Umbilical cord (tissue), 1 donor: ENCODE data around the gene ZDHHC17. TPM values are rescaled to one million over a fixed set of nuclear protein-coding genes. Genes with fewer than 3 reads are reported as not detected.

Source experiments
- total RNA-seq: library from RNA; depleted of rRNA; stranded (reverse); fragments of >200 nt; gene quantifications from one replicate; pipeline ENCODE4 v1.2.3, GENCODE V29; 2014; ENCODE audit warnings: low replicate concordance; ENCODE audit not compliant: insufficient read depth

Gene ZDHHC17
- total RNA-seq, 1 donor from 2014 or later, result 105 TPM

Other genes starting within 250 kb of the ZDHHC17 start
- 63.8 TPM for gene OSBPL8, start 204.3 kb upstream of the ZDHHC17 start, total RNA-seq
- gene CSRP2, start 114.9 kb downstream of the ZDHHC17 start, total RNA-seq, result 195 TPM